NT2/D1 (cell line): ENCODE data around the gene PTPRG.

ENCODE experiments used
- DNase-seq: peaks from one replicate; pipeline ENCODE4 v3.0.0-alpha.2; 2011; ENCODE audit warnings: low read depth, low spot score
- H3K27me3 ChIP-seq: 2 replicates; pipeline ENCODE4 v1.6.0; 2011; ENCODE audit warnings: mild to moderate bottlenecking; ENCODE audit not compliant: insufficient read length, insufficient read depth
- H3K36me3 ChIP-seq: 2 replicates; pipeline ENCODE4 v1.6.1; 2011; ENCODE audit warnings: mild to moderate bottlenecking, low read length, mixed read lengths; ENCODE audit not compliant: insufficient read depth, insufficient read length
- H3K4me1 ChIP-seq: 2 replicates; pipeline ENCODE4 v1.5.1; 2011; ENCODE audit not compliant: insufficient read depth, insufficient read length
- H3K4me3 ChIP-seq: 2 replicates; pipeline ENCODE4 v1.5.1; 2011; ENCODE audit warnings: low read depth; ENCODE audit not compliant: insufficient read length
- H3K9ac ChIP-seq: 2 replicates; pipeline ENCODE4 v1.6.0; 2011; ENCODE audit warnings: low read depth; ENCODE audit not compliant: insufficient read length
- H3K9me3 ChIP-seq: 2 replicates; pipeline ENCODE4 v1.5.1; 2011; ENCODE audit warnings: mild to moderate bottlenecking, low read length; ENCODE audit not compliant: insufficient read depth
- SUZ12 ChIP-seq: IDR thresholded peaks from 2 replicates; pipeline ENCODE4 v1.6.1; 2011; ENCODE audit not compliant: insufficient read length, insufficient read depth; ENCODE audit errors: extremely low read depth
- YY1 ChIP-seq: IDR thresholded peaks from 2 replicates; pipeline ENCODE4 v1.6.1; 2011; ENCODE audit not compliant: insufficient read length, insufficient read depth
- ZNF274 ChIP-seq: IDR thresholded peaks from 2 replicates; pipeline ENCODE4 v1.6.1; 2011; ENCODE audit warnings: mild to moderate bottlenecking, low read depth, low read length

The PTPRG gene

DNA sequence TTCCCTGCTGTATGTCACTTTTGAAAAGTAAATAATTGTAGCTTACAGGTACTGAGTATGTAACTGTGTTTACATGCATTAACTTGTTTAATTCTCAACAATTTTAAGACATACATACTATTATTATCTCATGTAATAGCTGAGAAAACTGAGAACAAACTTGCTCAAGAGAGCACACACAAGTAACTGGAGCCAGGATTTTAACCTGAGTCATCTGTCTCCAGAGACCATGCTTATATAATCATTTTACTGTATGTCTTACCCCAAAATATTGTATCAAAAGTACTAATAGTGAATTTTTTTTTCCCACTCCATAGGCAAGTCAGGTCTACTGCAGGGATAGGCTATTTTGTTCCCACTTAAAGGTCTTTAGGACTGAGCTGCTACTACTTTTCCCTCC is 716.6 kb downstream of the PTPRG start:
- H3K36me3 ChIP-seq: peaks cover 17% of the 10 kb centered on the region
- no peak for TF ChIP-seq SUZ12
- no peaks in the 10 kb centered on the region for H3K4me1 ChIP-seq
- no peak overlapping the region for H3K4me3 ChIP-seq
- no peaks in the 10 kb centered on the region for H3K27me3 ChIP-seq
- no peaks in the 10 kb centered on the region for H3K9me3 ChIP-seq
- H3K9ac ChIP-seq: no peak overlapping the region
- DNase-seq: no peak

GRCh38 chr3:62281726-62282125 is 720.4 kb downstream of the PTPRG start:
- H3K9ac ChIP-seq: no peak overlapping the region
- DNase-seq: no peak
- no peaks in the 10 kb centered on the region for H3K27me3 ChIP-seq
- H3K36me3 ChIP-seq: peaks cover 9% of the 10 kb centered on the region
- H3K4me1 ChIP-seq: no peaks in the 10 kb centered on the region
- TF ChIP-seq SUZ12 (no peak), YY1 (no peak), ZNF274 (no peak)
- H3K9me3 ChIP-seq: no peaks in the 10 kb centered on the region
- no peak overlapping the region for H3K4me3 ChIP-seq

DNA sequence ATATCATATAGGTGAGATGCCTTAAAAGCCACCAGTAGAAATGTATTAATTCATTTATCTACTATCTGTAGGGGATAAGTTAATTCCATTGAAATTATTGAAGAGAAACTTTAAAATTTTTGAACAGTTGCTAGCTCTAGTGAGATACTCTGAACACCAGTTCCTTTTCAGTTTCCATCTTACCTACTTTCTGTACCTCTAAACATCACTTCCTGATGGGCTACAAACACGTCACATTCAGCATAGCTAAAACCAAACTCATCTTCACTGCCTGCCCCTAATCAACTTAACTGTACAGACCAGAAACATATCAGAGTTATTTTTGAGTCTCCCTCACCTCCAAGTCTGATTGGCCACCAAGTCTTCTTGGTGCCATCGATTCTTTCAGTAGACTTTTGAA is 723.1 kb downstream of the PTPRG start:
- no peak for TF ChIP-seq YY1
- no peak for TF ChIP-seq ZNF274
- TF ChIP-seq SUZ12: no peak
- no peak for DNase-seq
- no peaks in the 10 kb centered on the region for H3K9me3 ChIP-seq
- H3K4me3 ChIP-seq: no peak overlapping the region
- H3K9ac ChIP-seq: no peak overlapping the region
- H3K36me3 ChIP-seq: peaks cover 3% of the 10 kb centered on the region
- no peaks in the 10 kb centered on the region for H3K27me3 ChIP-seq
- H3K4me1 ChIP-seq: no peaks in the 10 kb centered on the region

GRCh38 chr3:62287392-62287927 is 726.1 kb downstream of the PTPRG start:
- no peak for TF ChIP-seq YY1
- TF ChIP-seq SUZ12: no peak
- no peak for TF ChIP-seq ZNF274
- Histone ChIP-seq H3K9ac (no peak overlapping the region), H3K9me3 (no peaks in the 10 kb centered on the region), H3K4me1 (no peaks in the 10 kb centered on the region), H3K4me3 (no peak overlapping the region), H3K36me3 (peaks cover 8% of the 10 kb centered on the region), H3K27me3 (no peaks in the 10 kb centered on the region)
- no peak for DNase-seq

GRCh38 chr3:62289922-62290321 is 728.6 kb downstream of the PTPRG start:
- Histone ChIP-seq H3K9ac (no peak overlapping the region), H3K4me3 (no peak overlapping the region), H3K4me1 (no peaks in the 10 kb centered on the region), H3K9me3 (no peaks in the 10 kb centered on the region), H3K36me3 (peaks cover 13% of the 10 kb centered on the region), H3K27me3 (no peaks in the 10 kb centered on the region)
- no peak for DNase-seq
- no peak for TF ChIP-seq YY1
- no peak for TF ChIP-seq ZNF274
- no peak for TF ChIP-seq SUZ12

DNA sequence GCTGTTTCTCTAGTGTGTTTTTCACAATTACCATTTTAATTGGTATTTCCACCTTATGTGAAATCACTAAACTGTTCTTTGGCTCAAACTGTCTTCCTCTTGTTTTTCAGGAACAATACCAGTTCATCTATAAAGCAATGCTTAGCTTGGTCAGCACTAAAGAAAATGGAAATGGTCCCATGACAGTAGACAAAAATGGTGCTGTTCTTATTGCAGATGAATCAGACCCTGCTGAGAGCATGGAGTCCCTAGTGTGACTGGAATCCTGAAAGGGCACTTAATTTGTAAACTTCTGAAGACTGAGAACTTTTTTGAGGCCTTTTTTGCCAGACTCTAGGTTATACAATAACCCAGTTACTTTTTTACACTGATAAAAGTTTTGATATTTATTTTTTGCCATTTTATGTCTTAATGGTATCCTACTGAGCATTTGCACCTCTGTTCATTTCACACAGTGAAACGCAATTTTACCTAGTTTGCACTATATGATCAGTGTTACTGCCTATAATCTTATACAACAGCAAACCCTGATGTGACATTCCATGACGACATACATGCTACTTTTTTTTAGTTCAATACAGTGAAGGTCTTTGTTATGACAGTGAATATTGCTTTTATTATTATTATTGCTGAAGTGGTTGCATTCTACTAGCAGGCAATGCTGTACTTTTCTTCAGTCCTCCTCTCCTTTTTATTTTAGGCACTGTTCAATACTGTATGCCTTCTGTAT is 731.8 kb downstream of the PTPRG start:
- peaks cover 12% of the 10 kb centered on the region for H3K36me3 ChIP-seq
- H3K9me3 ChIP-seq: no peaks in the 10 kb centered on the region
- no peak for TF ChIP-seq SUZ12
- TF ChIP-seq YY1: no peak
- no peak for TF ChIP-seq ZNF274
- H3K9ac ChIP-seq: no peak overlapping the region
- H3K27me3 ChIP-seq: no peaks in the 10 kb centered on the region
- H3K4me1 ChIP-seq: no peaks in the 10 kb centered on the region
- no peak for DNase-seq
- no peak overlapping the region for H3K4me3 ChIP-seq

DNA sequence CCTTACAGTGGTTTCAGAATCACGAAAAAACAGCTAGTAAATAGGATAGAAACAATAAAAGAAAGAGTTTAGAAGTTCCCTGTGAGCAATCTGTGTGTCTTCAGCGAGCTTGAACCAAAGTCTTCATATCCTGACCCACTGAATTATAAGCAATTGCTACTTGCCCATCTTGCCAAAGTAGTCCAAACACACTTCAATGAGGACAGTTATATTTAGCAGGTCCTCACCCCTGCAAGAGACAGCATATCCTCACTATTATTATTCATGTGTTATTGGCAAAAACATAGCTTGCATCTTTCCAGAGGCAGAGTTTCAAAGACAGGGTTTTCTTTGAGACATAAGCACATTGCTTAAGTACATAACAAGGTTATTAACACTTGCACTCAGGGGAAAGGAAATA is 734.2 kb downstream of the PTPRG start:
- H3K36me3 ChIP-seq: peaks cover 12% of the 10 kb centered on the region
- no peaks in the 10 kb centered on the region for H3K4me1 ChIP-seq
- no peaks in the 10 kb centered on the region for H3K9me3 ChIP-seq
- TF ChIP-seq YY1: no peak
- no peak for TF ChIP-seq ZNF274
- no peak for TF ChIP-seq SUZ12
- no peak overlapping the region for H3K9ac ChIP-seq
- H3K4me3 ChIP-seq: no peak overlapping the region
- H3K27me3 ChIP-seq: no peaks in the 10 kb centered on the region
- DNase-seq: no peak
